GM19043 (cell line): ENCODE data around the gene TF.
"Not testable (repeated sequence)": the region's sequence is repeated elsewhere in the genome, so short reads cannot be mapped to it uniquely, and the experiment has no call there.

Source experiments
- ATAC-seq: cut with Tn5 transposase; IDR thresholded peaks from one replicate; pipeline ENCODE4 v1.9.1; 2021; ENCODE audit warnings: low read depth; ENCODE audit not compliant: unreplicated experiment

TF gene

GRCh38 chr3:133763797-133764683 lies 17.8 kb downstream of the TF start:
- no peak for ATAC-seq

- ATAC-seq: no peak
These were observed 19.1 kb downstream of the TF start for GRCh38 chr3:133765256-133765655.

- ATAC-seq: no peak
These were observed 21.4 kb downstream of the TF start for GRCh38 chr3:133767607-133768006.

- no peak for ATAC-seq
These were observed 23.3 kb downstream of the TF start for GRCh38 chr3:133769536-133769935.

- ATAC-seq: no peak
These were observed 27.5 kb downstream of the TF start for GRCh38 chr3:133773732-133774131.

GRCh38 chr3:133775309-133775708 lies 29.1 kb downstream of the TF start:
- no peak for ATAC-seq

- ATAC-seq: no peak
These were observed 29.6 kb downstream of the TF start for GRCh38 chr3:133775835-133776234.

GRCh38 chr3:133776794-133777438 lies 30.7 kb downstream of the TF start:
- ATAC-seq: no peak

- no peak for ATAC-seq
These were observed 31.8 kb downstream of the TF start for GRCh38 chr3:133777807-133778568.

- no peak for ATAC-seq
These were observed 33.5 kb downstream of the TF start for GRCh38 chr3:133779626-133780203.

- ATAC-seq: not testable (repeated sequence)
These were observed 34.6 kb downstream of the TF start for GRCh38 chr3:133780756-133781155.

- no peak for ATAC-seq
These were observed 35.4 kb downstream of the TF start for GRCh38 chr3:133781570-133781969.

GRCh38 chr3:133782454-133782853 lies 36.3 kb downstream of the TF start:
- ATAC-seq: no peak

- no peak for ATAC-seq
These were observed 37.6 kb downstream of the TF start for GRCh38 chr3:133783762-133784161.

- no peak for ATAC-seq
These were observed 41.8 kb downstream of the TF start for GRCh38 chr3:133788024-133788423.

GRCh38 chr3:133792171-133792763 lies 46.1 kb downstream of the TF start:
- ATAC-seq: no peak

- no peak for ATAC-seq
These were observed 51.4 kb downstream of the TF start for GRCh38 chr3:133797396-133798105.

GRCh38 chr3:133799794-133800585 lies 53.8 kb downstream of the TF start:
- ATAC-seq: no peak

GRCh38 chr3:133803469-133803868 lies 57.3 kb downstream of the TF start:
- ATAC-seq: no peak
